K562 (cell line): ENCODE results near the gene PBX1. TPM values are rescaled to one million over a fixed set of nuclear protein-coding genes. Genes with fewer than 3 reads are reported as not detected.

Experiments used
- ATAC-seq: fragments of 200-7000 bp; cut with Tn5 transposase; 3 replicates; pipeline ENCODE4 v1.9.1; 2020; ENCODE audit warnings: moderate library complexity
- BruUV-seq: library from RNA; stranded (reverse); fragments of 400-500 nt; replicated peaks from 2 replicates; lab custom pipeline; 2021; lab: Mats Ljungman, UMichigan
- CTCF ChIA-PET: fragments of 300-600 bp; formaldehyde crosslinking; extraction: SDS; loops from one replicate; lab custom pipeline; 2021; ENCODE audit warnings: low intra/inter-chr PET ratio; lab: Yijun Ruan, JAX
- POLR2A ChIA-PET: fragments of 300-600, 350-650 bp; sonication (Branson Sonifier 250); formaldehyde crosslinking; extraction: SDS; loops from one replicate; lab custom pipeline; 2021; ENCODE audit warnings: antibody characterized with exemption, inconsistent platforms; lab: Yijun Ruan, JAX
- DNase-seq, 4 experiments: peaks; one replicate each; pipeline versions ENCODE4 v3.0.0 to v3.0.0-alpha.2; 2011 to 2018; ENCODE audit warnings: low spot score in 3 of 4, mixed read lengths in 3 of 4; ENCODE audit errors: extremely low read depth in 1 of 4
- FAIRE-seq: peaks from 2 replicates; lab custom pipeline; 2011; peaks lifted over from hg19 to GRCh38; lab: Jason Lieb, UNC
- H2AFZ ChIP-seq: 2 replicates; pipeline ENCODE4 v1.6.0; 2011; ENCODE audit warnings: low read depth, low read length, control low read depth, inconsistent platforms
- H3K27ac ChIP-seq: fragments of 200-600 bp; 3 replicates; pipeline ENCODE4 v1.8.0; 2011; ENCODE audit warnings: low read depth, mild to moderate bottlenecking, control low read depth, inconsistent platforms, low read length, moderate library complexity, mixed read lengths; ENCODE audit errors: extremely low read depth
- H3K27me3 ChIP-seq, 2 experiments: fragments of 300-600 bp in 1 of 2; 2 replicates in 1 of 2; 3 replicates in 1 of 2; pipeline versions ENCODE4 v1.6.0 to v1.8.0; 2011; ENCODE audit warnings: inconsistent platforms in 2 of 2, low read length in 2 of 2, mild to moderate bottlenecking in 1 of 2, mixed read lengths in 1 of 2, moderate library complexity in 1 of 2; ENCODE audit not compliant: control insufficient read depth in 2 of 2, insufficient read depth in 2 of 2
- H3K36me3 ChIP-seq: fragments of 300-600 bp; 3 replicates; pipeline ENCODE4 v1.8.0; 2011; ENCODE audit warnings: mild to moderate bottlenecking, low read length, inconsistent platforms; ENCODE audit not compliant: control insufficient read depth, insufficient read depth
- H3K4me1 ChIP-seq, 2 experiments: fragments of 200-600 bp in 1 of 2; replicated peaks in 1 of 2; 2 replicates in 1 of 2; 3 replicates in 1 of 2; pipeline versions ENCODE4 v1.5.1 to v1.8.0; 2011; ENCODE audit warnings: inconsistent platforms in 2 of 2, low read length in 2 of 2, mild to moderate bottlenecking in 1 of 2, mixed read lengths in 1 of 2, moderate library complexity in 1 of 2; ENCODE audit not compliant: control insufficient read depth in 2 of 2, insufficient read depth in 2 of 2
- H3K4me2 ChIP-seq: 2 replicates; pipeline ENCODE4 v1.6.1; 2011; ENCODE audit warnings: low read length, control low read depth, inconsistent platforms, mixed read lengths; ENCODE audit not compliant: insufficient read depth
- H3K4me3 ChIP-seq: fragments of 200-600 bp; sonication (generic), shearing (Covaris generic); 2 replicates; pipeline ENCODE4 v1.5.1; 2016; ENCODE audit warnings: control low read depth, inconsistent platforms
- H3K79me2 ChIP-seq: fragments of 200-600 bp; 3 replicates; pipeline ENCODE4 v1.8.0; 2011; ENCODE audit warnings: low read length, inconsistent platforms; ENCODE audit not compliant: control insufficient read depth, insufficient read depth
- H3K9ac ChIP-seq, 2 experiments: 2 replicates each; pipeline versions ENCODE4 v1.6.0 to v1.6.1; 2011; ENCODE audit warnings: low read depth in 2 of 2, low read length in 2 of 2, control low read depth in 1 of 2, inconsistent platforms in 1 of 2, mild to moderate bottlenecking in 1 of 2, mixed read lengths in 1 of 2; ENCODE audit not compliant: insufficient read depth in 1 of 2
- H3K9me1 ChIP-seq: one replicate; pipeline ENCODE4 v1.6.0; 2011; ENCODE audit warnings: inconsistent platforms, mild to moderate bottlenecking, low read length, moderate library complexity; ENCODE audit not compliant: control insufficient read depth, insufficient read depth
- H3K9me3 ChIP-seq: replicated peaks from 2 replicates; pipeline ENCODE4 v1.5.1; 2011; ENCODE audit warnings: low read depth, low read length, inconsistent platforms; ENCODE audit not compliant: control insufficient read depth, insufficient read depth
- H4K20me1 ChIP-seq: replicated peaks from 2 replicates; pipeline ENCODE4 v1.6.1; 2011; ENCODE audit warnings: low read length, inconsistent platforms, mixed read lengths; ENCODE audit not compliant: control insufficient read depth, insufficient read depth
- CEBPB ChIP-seq: fragments of 450-650 bp; IDR thresholded peaks from 2 replicates; pipeline ENCODE4 v1.6.1; 2016; ENCODE audit warnings: missing genetic modification characterization, missing compliant biosample characterization
- CEBPG ChIP-seq, 3 experiments: fragments of 200-800 bp in 1 of 3; sonication (Bioruptor generic) in 1 of 3; sonication (generic) in 1 of 3; formaldehyde crosslinking in 1 of 3; IDR thresholded peaks in 2 of 3; conservative IDR thresholded peaks in 1 of 3; 2 replicates each; pipeline versions ENCODE4 v1.6.1 to v1.8.0; 2016 to 2022; ENCODE audit warnings: missing compliant biosample characterization in 2 of 3, missing genetic modification characterization in 2 of 3, mild to moderate bottlenecking in 1 of 3, missing genetic modification reagents in 1 of 3
- ILF3 ChIP-seq: fragments of 450-650 bp; IDR thresholded peaks from 2 replicates; pipeline ENCODE4 v1.6.1; 2018; ENCODE audit warnings: antibody characterized with exemption, mild to moderate bottlenecking, moderate library complexity, borderline replicate concordance
- KDM1A ChIP-seq, 2 experiments: fragments of 450-650 bp; IDR thresholded peaks; 2 replicates each; pipeline ENCODE4 v1.6.1; 2016; ENCODE audit warnings: mild to moderate bottlenecking in 2 of 2
- MEIS2 ChIP-seq: fragments of 450-650 bp; IDR thresholded peaks from 2 replicates; pipeline ENCODE4 v1.6.1; 2014; ENCODE audit warnings: mild to moderate bottlenecking; ENCODE audit not compliant: partially characterized antibody
- WGBS: fragments of 100-300 bp; shearing (Covaris generic); methylation state at CpG from one replicate; pipeline ENCODE4 v1.1.6; 2016; ENCODE audit warnings: low coverage, mixed read lengths; ENCODE audit not compliant: insufficient coverage; ENCODE audit errors: missing lambda C conversion rate; 5-methylcytosine and 5-hydroxymethylcytosine counted together
- in situ Hi-C: fragments of 300-500 bp; cut with MboI; formaldehyde crosslinking; loops from 4 replicates; pipeline ENCODE4 v1.15.0; 2018; ENCODE audit warnings: inconsistent platforms, mixed read lengths
- intact Hi-C: fragments of 100-400 bp; cut with micrococcal nuclease; formaldehyde crosslinking; loops from 2 replicates; pipeline ENCODE4 v1.14.2; 2022
- polyA plus RNA-seq, 8 experiments: library from polyadenylated mRNA; depleted of rRNA in 4 of 8; stranded (reverse) in 5 of 8; unstranded in 3 of 8; fragments of >200 nt; fragmentation: Nextera tagmentation in 2 of 8; fragmentation: Illumina TruSeq in 1 of 8; extraction: Ambion mirVana in 2 of 8; extraction: Trizol in 1 of 8; gene quantifications; 2 replicates each; pipeline versions ENCODE4 v1.2.1 to v1.2.3, GENCODE V29; 2011 to 2014; ENCODE audit warnings: inconsistent platforms in 1 of 8, missing spikeins in 1 of 8
- total RNA-seq, 7 experiments: library from RNA; depleted of rRNA in 6 of 7; stranded (reverse); fragments of >200 nt in 6 of 7; fragmentation: Illumina TruSeq in 2 of 7; extraction: Trizol in 2 of 7; gene quantifications; 2 replicates each; pipeline versions ENCODE4 v1.2.1 to v1.2.3, GENCODE V29; 2011 to 2021; ENCODE audit warnings: low replicate concordance in 1 of 7
- TF ChIP-seq, protein P1 (sequence below): fragments of 450-650 bp; IDR thresholded peaks from 2 replicates; pipeline ENCODE4 v1.6.1; 2016; ENCODE audit warnings: low read depth, mild to moderate bottlenecking, moderate library complexity
- TF ChIP-seq, protein P2 (sequence below), 2 experiments: IDR thresholded peaks in 1 of 2; conservative IDR thresholded peaks in 1 of 2; 2 replicates each; pipeline ENCODE4 v1.6.1; 2016; ENCODE audit warnings: low read depth in 2 of 2, mild to moderate bottlenecking in 1 of 2, missing compliant biosample characterization in 1 of 2, missing genetic modification characterization in 1 of 2, moderate library complexity in 1 of 2
- TF ChIP-seq, protein P3 (sequence below): fragments of 450-650 bp; IDR thresholded peaks from 2 replicates; pipeline ENCODE4 v1.6.1; 2016

PBX1 gene
- total and polyA plus RNA-seq, 9 of the 15 experiments (the other 6 are each of a cell fraction or from before 2014, with no cell fraction given) = 0.03 to 0.62 (median 0.17) TPM

DNA sequence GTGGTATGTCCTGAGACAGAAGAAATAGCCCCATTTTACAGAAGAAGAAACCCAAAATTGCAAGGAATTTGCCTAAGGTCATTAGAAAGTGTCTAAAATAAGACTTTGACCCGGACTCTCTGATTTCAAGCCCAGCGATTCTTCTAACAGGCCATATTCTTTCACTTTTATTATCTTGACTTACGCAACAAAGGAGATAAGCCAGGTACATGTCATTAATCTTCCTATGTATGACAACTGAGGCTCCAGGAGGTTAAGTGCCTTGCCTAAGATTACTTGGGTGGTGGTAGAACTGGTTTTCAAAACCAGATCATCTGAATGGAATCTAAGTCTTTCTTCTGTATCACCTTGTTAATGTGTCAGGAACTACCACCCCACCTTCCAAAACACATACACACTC lies 124.3 kb downstream of the PBX1 start:
- no peak overlapping the region for H3K4me2 ChIP-seq
- no peaks in the 10 kb centered on the region; a peak in 1 of 5 replicates for H3K4me1 ChIP-seq
- H4K20me1 ChIP-seq = no peaks in the 10 kb centered on the region
- no peak overlapping the region for H2AFZ ChIP-seq
- no peaks in the 10 kb centered on the region for H3K27me3 ChIP-seq
- TF ChIP-seq CEBPB = peak; percentile 62; the same call in 1 of the 2 replicates
- peak in 1 of 2 experiments; percentile 18; a peak in 1 of 4 replicates for TF ChIP-seq KDM1A (IDR thresholded peaks at IDR 0.05)
- no peak for TF ChIP-seq ILF3
- TF ChIP-seq, protein P1, sequence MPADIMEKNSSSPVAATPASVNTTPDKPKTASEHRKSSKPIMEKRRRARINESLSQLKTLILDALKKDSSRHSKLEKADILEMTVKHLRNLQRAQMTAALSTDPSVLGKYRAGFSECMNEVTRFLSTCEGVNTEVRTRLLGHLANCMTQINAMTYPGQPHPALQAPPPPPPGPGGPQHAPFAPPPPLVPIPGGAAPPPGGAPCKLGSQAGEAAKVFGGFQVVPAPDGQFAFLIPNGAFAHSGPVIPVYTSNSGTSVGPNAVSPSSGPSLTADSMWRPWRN = no peak
- peak; percentile 86 for TF ChIP-seq MEIS2
- TF ChIP-seq, protein P2, sequence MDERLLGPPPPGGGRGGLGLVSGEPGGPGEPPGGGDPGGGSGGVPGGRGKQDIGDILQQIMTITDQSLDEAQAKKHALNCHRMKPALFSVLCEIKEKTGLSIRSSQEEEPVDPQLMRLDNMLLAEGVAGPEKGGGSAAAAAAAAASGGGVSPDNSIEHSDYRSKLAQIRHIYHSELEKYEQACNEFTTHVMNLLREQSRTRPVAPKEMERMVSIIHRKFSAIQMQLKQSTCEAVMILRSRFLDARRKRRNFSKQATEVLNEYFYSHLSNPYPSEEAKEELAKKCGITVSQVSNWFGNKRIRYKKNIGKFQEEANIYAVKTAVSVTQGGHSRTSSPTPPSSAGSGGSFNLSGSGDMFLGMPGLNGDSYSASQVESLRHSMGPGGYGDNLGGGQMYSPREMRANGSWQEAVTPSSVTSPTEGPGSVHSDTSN (CRISPR knock-in tag; IDR thresholded peaks at IDR 0.05; ENCODE audit: low read depth) = peak; percentile 38; the same call in 1 of the 2 replicates
- TF ChIP-seq, protein P2 (tag; conservative IDR thresholded peaks at IDR 0.05; ENCODE audit: low read depth) = peak; percentile 41; the same call in 1 of the 2 replicates
- TF ChIP-seq, protein P3, sequence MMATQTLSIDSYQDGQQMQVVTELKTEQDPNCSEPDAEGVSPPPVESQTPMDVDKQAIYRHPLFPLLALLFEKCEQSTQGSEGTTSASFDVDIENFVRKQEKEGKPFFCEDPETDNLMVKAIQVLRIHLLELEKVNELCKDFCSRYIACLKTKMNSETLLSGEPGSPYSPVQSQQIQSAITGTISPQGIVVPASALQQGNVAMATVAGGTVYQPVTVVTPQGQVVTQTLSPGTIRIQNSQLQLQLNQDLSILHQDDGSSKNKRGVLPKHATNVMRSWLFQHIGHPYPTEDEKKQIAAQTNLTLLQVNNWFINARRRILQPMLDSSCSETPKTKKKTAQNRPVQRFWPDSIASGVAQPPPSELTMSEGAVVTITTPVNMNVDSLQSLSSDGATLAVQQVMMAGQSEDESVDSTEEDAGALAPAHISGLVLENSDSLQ = peak; percentile 67
- TF ChIP-seq CEBPG (CRISPR knock-in tag; IDR thresholded peaks at IDR 0.05) = no peak
- peak; percentile 22 to 66; a peak in 1 of 4 replicates for TF ChIP-seq CEBPG (tag; conservative IDR thresholded peaks at IDR 0.05 in 1 of 2, IDR thresholded peaks at IDR 0.05 in 1 of 2)
- H3K9ac ChIP-seq = no peak overlapping the region
- intact Hi-C loops (no loop called here), in situ Hi-C loops (loop anchor here (5.0 kb wide), 1 partner anchor 104 kb away; no protein-coding TSS in a partner anchor)
- BruUV-seq = no TSS peak
- WGBS = 2% methylated on average over 3 of the region's 3 CpGs
- FAIRE-seq = no peak
- no peak for DNase-seq
- POLR2A ChIA-PET = interaction anchor here (1.0 kb wide), 1 partner anchor 9 kb away, joined by 3 read pairs; no protein-coding TSS in a partner anchor
- H3K4me3 ChIP-seq = no peak overlapping the region
- no peaks in the 10 kb centered on the region for H3K36me3 ChIP-seq
- H3K79me2 ChIP-seq = no peaks in the 10 kb centered on the region
- H3K27ac ChIP-seq = no peak overlapping the region
- CTCF ChIA-PET = no interaction called here
- no peaks in the 10 kb centered on the region for H3K9me1 ChIP-seq
- no peak for ATAC-seq
- H3K9me3 ChIP-seq = no peaks in the 10 kb centered on the region; the same call in 1 of the 2 replicates
